Measurements from ENCODE around the gene DIPK1B.

The DIPK1B gene

DNA sequence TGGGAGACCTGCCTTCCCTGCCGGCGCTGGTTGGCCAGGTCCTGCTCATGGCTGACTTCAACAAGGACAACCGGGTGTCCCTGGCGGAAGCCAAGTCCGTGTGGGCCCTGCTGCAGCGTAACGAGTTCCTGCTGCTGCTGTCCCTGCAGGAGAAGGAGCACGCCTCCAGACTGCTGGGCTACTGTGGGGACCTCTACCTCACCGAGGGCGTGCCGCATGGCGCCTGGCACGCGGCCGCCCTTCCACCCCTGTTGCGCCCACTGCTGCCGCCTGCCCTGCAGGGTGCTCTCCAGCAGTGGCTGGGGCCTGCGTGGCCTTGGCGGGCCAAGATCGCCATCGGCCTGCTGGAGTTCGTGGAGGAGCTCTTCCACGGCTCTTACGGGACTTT lies 10.6 kb downstream of the DIPK1B start (continued):
- no peak for TF ChIP-seq ZNF571 (tag by site-specific recombination; IDR thresholded peaks at IDR 0.05)
- no peak for TF ChIP-seq ZNF266 (tag by site-specific recombination; IDR thresholded peaks at IDR 0.05; ENCODE audit: low read depth)
- TF ChIP-seq, protein P1, sequence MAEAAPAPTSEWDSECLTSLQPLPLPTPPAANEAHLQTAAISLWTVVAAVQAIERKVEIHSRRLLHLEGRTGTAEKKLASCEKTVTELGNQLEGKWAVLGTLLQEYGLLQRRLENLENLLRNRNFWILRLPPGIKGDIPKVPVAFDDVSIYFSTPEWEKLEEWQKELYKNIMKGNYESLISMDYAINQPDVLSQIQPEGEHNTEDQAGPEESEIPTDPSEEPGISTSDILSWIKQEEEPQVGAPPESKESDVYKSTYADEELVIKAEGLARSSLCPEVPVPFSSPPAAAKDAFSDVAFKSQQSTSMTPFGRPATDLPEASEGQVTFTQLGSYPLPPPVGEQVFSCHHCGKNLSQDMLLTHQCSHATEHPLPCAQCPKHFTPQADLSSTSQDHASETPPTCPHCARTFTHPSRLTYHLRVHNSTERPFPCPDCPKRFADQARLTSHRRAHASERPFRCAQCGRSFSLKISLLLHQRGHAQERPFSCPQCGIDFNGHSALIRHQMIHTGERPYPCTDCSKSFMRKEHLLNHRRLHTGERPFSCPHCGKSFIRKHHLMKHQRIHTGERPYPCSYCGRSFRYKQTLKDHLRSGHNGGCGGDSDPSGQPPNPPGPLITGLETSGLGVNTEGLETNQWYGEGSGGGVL (tag by site-specific recombination; IDR thresholded peaks at IDR 0.05), result no peak
- TF ChIP-seq ZFP3 (tag by site-specific recombination; IDR thresholded peaks at IDR 0.05; ENCODE audit: low read depth), result no peak
- TF ChIP-seq ZNF473 (tag by site-specific recombination; IDR thresholded peaks at IDR 0.05), result no peak
- TF ChIP-seq ZNF621 (tag by site-specific recombination; IDR thresholded peaks at IDR 0.05), result no peak
- TF ChIP-seq ZNF311 (tag by site-specific recombination; IDR thresholded peaks at IDR 0.05; ENCODE audit: borderline replicate concordance), result no peak
- TF ChIP-seq ZIC2 (tag by site-specific recombination; IDR thresholded peaks at IDR 0.05), result peak; percentile 74
- TF ChIP-seq ZNF830 (tag by site-specific recombination; IDR thresholded peaks at IDR 0.05; ENCODE audit: low read depth), result no peak
- peak; percentile 12; the same call in 1 of the 2 replicates for TF ChIP-seq ZNF10 (tag by site-specific recombination; IDR thresholded peaks at IDR 0.05)
- TF ChIP-seq, protein P2, sequence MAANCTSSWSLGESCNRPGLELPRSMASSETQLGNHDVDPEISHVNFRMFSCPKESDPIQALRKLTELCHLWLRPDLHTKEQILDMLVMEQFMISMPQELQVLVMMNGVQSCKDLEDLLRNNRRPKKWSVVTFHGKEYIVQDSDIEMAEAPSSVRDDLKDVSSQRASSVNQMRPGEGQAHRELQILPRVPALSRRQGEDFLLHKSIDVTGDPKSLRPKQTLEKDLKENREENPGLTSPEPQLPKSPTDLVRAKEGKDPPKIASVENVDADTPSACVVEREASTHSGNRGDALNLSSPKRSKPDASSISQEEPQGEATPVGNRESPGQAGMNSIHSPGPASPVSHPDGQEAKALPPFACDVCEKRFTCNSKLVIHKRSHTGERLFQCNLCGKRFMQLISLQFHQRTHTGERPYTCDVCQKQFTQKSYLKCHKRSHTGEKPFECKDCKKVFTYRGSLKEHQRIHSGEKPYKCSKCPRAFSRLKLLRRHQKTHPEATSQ (tag by site-specific recombination; IDR thresholded peaks at IDR 0.05), result no peak
- no peak for TF ChIP-seq ZNF501 (tag by site-specific recombination; IDR thresholded peaks at IDR 0.05)
- TF ChIP-seq ZNF16 (tag by site-specific recombination; IDR thresholded peaks at IDR 0.05; ENCODE audit: low read depth), result no peak
- TF ChIP-seq ZSCAN30 (tag by site-specific recombination; IDR thresholded peaks at IDR 0.05), result no peak
- no peak for TF ChIP-seq SETDB1 (IDR thresholded peaks at IDR 0.05; ENCODE audit: insufficient read length, low read length)
- no peak for TF ChIP-seq ZNF843 (tag by site-specific recombination; IDR thresholded peaks at IDR 0.05)
- TF ChIP-seq, protein P3, sequence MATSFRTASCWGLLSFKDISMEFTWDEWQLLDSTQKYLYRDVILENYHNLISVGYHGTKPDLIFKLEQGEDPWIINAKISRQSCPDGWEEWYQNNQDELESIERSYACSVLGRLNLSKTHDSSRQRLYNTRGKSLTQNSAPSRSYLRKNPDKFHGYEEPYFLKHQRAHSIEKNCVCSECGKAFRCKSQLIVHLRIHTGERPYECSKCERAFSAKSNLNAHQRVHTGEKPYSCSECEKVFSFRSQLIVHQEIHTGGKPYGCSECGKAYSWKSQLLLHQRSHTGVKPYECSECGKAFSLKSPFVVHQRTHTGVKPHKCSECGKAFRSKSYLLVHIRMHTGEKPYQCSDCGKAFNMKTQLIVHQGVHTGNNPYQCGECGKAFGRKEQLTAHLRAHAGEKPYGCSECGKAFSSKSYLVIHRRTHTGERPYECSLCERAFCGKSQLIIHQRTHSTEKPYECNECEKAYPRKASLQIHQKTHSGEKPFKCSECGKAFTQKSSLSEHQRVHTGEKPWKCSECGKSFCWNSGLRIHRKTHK (tag by site-specific recombination; IDR thresholded peaks at IDR 0.05), result no peak
- no peak for TF ChIP-seq BCL11B (tag by site-specific recombination; IDR thresholded peaks at IDR 0.05; ENCODE audit: low read depth)
- no peak; the same call in 1 of the 2 replicates for TF ChIP-seq ZNF561 (tag by site-specific recombination; IDR thresholded peaks at IDR 0.05; ENCODE audit: borderline replicate concordance)
- TF ChIP-seq ZNF23 (tag by site-specific recombination; IDR thresholded peaks at IDR 0.05; ENCODE audit: borderline replicate concordance), result no peak
- TF ChIP-seq SALL2 (tag by site-specific recombination; IDR thresholded peaks at IDR 0.05; ENCODE audit: borderline replicate concordance), result no peak
- no peak for TF ChIP-seq ZFP37 (tag by site-specific recombination; IDR thresholded peaks at IDR 0.05)
- TF ChIP-seq ZBTB8A (tag by site-specific recombination; IDR thresholded peaks at IDR 0.05), result peak; percentile 43
- no peak for TF ChIP-seq YY2 (tag by site-specific recombination; IDR thresholded peaks at IDR 0.05)
- TF ChIP-seq ZNF341 (tag by site-specific recombination; IDR thresholded peaks at IDR 0.05; ENCODE audit: low read depth), result peak; percentile 27; the same call in 1 of the 2 replicates
- TF ChIP-seq ZNF624 (tag by site-specific recombination; IDR thresholded peaks at IDR 0.05), result no peak
- no peak for TF ChIP-seq ZNF157 (tag by site-specific recombination; IDR thresholded peaks at IDR 0.05)
- TF ChIP-seq, protein P4, sequence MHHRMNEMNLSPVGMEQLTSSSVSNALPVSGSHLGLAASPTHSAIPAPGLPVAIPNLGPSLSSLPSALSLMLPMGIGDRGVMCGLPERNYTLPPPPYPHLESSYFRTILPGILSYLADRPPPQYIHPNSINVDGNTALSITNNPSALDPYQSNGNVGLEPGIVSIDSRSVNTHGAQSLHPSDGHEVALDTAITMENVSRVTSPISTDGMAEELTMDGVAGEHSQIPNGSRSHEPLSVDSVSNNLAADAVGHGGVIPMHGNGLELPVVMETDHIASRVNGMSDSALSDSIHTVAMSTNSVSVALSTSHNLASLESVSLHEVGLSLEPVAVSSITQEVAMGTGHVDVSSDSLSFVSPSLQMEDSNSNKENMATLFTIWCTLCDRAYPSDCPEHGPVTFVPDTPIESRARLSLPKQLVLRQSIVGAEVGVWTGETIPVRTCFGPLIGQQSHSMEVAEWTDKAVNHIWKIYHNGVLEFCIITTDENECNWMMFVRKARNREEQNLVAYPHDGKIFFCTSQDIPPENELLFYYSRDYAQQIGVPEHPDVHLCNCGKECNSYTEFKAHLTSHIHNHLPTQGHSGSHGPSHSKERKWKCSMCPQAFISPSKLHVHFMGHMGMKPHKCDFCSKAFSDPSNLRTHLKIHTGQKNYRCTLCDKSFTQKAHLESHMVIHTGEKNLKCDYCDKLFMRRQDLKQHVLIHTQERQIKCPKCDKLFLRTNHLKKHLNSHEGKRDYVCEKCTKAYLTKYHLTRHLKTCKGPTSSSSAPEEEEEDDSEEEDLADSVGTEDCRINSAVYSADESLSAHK (tag by site-specific recombination; IDR thresholded peaks at IDR 0.05), result no peak
- TF ChIP-seq, protein P5, sequence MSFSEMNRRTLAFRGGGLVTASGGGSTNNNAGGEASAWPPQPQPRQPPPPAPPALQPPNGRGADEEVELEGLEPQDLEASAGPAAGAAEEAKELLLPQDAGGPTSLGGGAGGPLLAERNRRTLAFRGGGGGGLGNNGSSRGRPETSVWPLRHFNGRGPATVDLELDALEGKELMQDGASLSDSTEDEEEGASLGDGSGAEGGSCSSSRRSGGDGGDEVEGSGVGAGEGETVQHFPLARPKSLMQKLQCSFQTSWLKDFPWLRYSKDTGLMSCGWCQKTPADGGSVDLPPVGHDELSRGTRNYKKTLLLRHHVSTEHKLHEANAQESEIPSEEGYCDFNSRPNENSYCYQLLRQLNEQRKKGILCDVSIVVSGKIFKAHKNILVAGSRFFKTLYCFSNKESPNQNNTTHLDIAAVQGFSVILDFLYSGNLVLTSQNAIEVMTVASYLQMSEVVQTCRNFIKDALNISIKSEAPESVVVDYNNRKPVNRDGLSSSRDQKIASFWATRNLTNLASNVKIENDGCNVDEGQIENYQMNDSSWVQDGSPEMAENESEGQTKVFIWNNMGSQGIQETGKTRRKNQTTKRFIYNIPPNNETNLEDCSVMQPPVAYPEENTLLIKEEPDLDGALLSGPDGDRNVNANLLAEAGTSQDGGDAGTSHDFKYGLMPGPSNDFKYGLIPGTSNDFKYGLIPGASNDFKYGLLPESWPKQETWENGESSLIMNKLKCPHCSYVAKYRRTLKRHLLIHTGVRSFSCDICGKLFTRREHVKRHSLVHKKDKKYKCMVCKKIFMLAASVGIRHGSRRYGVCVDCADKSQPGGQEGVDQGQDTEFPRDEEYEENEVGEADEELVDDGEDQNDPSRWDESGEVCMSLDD (tag by site-specific recombination; IDR thresholded peaks at IDR 0.05), result no peak
- no peak for TF ChIP-seq ZNF404 (tag by site-specific recombination; IDR thresholded peaks at IDR 0.05)
- no peak for TF ChIP-seq ZNF623 (tag by site-specific recombination; IDR thresholded peaks at IDR 0.05)
- TF ChIP-seq, protein P6, sequence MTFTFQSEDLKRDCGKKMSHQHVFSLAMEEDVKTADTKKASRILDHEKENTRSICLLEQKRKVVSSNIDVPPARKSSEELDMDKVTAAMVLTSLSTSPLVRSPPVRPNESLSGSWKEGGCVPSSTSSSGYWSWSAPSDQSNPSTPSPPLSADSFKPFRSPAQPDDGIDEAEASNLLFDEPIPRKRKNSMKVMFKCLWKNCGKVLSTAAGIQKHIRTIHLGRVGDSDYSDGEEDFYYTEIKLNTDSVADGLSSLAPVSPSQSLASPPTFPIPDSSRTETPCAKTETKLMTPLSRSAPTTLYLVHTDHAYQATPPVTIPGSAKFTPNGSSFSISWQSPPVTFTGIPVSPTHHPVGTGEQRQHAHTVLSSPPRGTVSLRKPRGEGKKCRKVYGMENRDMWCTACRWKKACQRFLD (tag by site-specific recombination; IDR thresholded peaks at IDR 0.05), result no peak

Data from HEK293 (cell line).